CD4-positive, alpha-beta T cell treated with Interleukin-4 for 1 hour (primary cell): ENCODE results near the gene FAM120A.
"Not testable (repeated sequence)": the region's sequence is repeated elsewhere in the genome, so short reads cannot be mapped to it uniquely, and the experiment has no call there.

Experiments used
- DNase-seq, 2 donors: peaks; one replicate each; pipeline ENCODE4 v3.0.0-alpha.2; 2020 to 2022

The FAM120A gene, protein sequence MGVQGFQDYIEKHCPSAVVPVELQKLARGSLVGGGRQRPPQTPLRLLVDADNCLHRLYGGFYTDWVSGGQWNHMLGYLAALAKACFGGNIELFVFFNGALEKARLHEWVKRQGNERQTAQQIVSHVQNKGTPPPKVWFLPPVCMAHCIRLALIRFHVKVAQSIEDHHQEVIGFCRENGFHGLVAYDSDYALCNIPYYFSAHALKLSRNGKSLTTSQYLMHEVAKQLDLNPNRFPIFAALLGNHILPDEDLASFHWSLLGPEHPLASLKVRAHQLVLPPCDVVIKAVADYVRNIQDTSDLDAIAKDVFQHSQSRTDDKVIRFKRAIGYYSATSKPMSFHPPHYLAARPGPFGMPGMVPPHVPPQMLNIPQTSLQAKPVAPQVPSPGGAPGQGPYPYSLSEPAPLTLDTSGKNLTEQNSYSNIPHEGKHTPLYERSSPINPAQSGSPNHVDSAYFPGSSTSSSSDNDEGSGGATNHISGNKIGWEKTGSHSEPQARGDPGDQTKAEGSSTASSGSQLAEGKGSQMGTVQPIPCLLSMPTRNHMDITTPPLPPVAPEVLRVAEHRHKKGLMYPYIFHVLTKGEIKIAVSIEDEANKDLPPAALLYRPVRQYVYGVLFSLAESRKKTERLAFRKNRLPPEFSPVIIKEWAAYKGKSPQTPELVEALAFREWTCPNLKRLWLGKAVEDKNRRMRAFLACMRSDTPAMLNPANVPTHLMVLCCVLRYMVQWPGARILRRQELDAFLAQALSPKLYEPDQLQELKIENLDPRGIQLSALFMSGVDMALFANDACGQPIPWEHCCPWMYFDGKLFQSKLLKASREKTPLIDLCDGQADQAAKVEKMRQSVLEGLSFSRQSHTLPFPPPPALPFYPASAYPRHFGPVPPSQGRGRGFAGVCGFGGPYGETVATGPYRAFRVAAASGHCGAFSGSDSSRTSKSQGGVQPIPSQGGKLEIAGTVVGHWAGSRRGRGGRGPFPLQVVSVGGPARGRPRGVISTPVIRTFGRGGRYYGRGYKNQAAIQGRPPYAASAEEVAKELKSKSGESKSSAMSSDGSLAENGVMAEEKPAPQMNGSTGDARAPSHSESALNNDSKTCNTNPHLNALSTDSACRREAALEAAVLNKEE

DNA sequence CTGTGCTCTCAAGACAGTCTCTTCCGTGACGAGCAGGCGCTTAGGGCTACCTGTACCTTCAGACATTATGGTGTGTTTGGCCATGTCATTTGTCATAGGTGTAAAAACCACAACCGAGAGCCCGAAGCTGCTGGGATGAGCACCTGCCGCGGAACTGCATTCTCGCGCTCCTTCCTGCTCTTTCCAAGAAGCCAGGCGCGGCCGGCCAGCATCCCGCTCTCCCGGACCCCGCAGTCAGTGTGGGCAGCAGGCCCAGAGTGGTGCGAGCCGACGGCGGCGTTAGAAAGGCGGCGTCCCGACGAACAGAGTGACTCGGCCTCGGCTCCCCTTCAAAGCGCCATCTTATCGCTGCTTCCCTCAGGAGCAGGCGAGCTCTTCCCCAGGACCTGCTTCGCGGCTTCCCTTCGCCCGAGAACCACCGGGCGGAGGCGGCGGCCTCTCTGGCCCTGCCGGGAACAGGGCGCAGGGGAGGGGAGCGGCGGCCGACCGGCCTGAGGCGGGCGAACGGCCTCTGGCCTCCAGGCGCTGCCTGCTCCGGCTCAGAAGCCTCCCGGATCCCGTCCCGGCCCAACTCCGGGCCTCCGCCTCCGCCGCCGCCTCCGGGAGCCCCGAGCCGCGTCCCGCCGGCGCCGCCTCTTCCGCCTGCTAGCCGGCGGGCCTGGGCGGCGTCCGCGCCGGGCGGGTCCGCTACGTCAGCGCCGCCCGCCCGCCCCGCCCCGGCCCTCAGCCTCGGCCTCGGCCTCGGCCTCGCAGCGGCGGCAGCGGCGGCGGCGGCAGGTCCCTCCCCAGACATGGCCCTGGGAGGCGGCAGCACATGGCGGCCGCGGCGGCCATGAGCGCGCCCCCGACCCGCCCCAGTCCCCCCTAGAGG lies at the start of gene FAM120A:
TSS of gene FAM120A (plus strand) at position 741 of the 871 bp plus-strand sequence. CDS start 231 bp downstream, outside the sequence.
- DNase-seq: peak; percentile 79 to 80

DNA sequence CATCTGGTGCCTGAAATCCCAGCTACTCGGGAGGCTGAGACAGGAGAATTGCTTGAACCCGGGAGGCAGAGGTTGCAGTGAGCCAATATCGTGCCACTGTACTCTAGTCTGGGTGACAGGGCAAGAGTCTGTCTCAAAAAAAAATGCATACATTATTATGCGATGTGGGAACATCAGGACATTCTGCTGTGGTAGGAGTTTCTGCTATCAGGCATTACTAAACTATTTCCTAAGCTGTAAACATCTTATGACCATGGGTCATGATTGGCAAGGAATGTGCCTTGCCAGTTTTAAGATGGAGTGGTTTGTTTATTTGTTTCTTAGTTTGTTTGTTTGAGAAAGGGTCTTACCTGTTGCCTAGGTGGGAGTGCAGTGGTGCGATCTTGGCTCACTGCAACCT lies 45.1 kb upstream of the FAM120A start:
- DNase-seq: no peak

- DNase-seq: no peak
These were observed 38.0 kb upstream of the FAM120A start for GRCh38 chr9:93413530-93413929.

DNA sequence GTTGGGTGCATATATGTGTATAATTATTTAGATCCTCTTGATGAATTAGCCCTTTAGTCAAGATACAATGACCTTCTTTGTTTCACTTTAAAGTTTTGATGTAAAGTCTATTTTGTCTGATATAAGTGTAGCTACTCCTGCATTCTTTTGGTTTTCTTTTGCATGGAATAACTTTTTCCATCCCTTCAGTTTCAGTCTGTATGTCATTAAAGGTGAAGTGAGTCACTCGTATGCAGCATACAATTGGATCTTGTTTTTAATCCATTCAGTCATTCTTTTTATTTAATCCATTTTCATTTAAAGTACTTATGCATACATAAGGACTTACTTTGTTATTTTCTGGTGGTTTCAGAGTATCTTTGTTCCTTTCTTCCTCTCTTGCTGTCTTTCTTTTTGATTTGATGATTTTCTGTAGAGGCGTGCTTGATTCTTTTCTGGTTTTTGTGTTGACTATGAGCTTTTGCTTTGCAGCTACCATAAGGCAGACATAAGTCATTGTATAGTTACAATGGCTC lies 36.3 kb upstream of the FAM120A start:
- DNase-seq: no peak

GRCh38 chr9:93416530-93417235 lies 34.8 kb upstream of the FAM120A start:
- DNase-seq: no peak

DNA sequence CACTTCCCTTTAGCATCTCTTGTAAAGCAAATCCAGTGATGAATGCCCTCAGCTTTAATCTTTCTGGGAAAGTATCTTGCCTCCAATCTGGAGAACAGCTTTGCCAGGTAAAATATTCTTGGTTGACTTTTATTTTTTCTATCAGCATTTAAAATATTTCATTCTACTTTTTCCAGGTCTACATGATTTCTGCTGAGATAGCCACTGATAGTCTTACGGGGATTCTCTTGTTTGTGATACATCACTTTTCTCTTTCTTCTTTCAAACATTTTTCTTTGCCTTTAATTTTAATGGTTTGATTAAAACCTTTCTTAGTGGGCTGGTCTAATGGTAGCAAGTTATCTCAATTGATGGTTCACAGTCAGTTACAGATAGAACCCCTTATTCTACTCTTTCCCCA lies 33.9 kb upstream of the FAM120A start:
- DNase-seq: no peak

- DNase-seq: no peak
These were observed 32.5 kb upstream of the FAM120A start for GRCh38 chr9:93419023-93419422.

GRCh38 chr9:93422977-93423616 lies 28.4 kb upstream of the FAM120A start:
- DNase-seq: no peak

GRCh38 chr9:93427655-93428379 lies 23.7 kb upstream of the FAM120A start:
- no peak for DNase-seq

- DNase-seq: no peak
These were observed 19.9 kb upstream of the FAM120A start for GRCh38 chr9:93431539-93432105.

- no peak for DNase-seq
These were observed 18.5 kb upstream of the FAM120A start for GRCh38 chr9:93432964-93433363.

GRCh38 chr9:93434056-93434455 lies 17.4 kb upstream of the FAM120A start:
- DNase-seq: no peak

- no peak for DNase-seq
These were observed 16.1 kb upstream of the FAM120A start for GRCh38 chr9:93435386-93435785.

GRCh38 chr9:93436218-93436617 lies 15.3 kb upstream of the FAM120A start:
- DNase-seq: no peak

GRCh38 chr9:93436655-93437407 lies 14.7 kb upstream of the FAM120A start:
- DNase-seq: no peak

DNA sequence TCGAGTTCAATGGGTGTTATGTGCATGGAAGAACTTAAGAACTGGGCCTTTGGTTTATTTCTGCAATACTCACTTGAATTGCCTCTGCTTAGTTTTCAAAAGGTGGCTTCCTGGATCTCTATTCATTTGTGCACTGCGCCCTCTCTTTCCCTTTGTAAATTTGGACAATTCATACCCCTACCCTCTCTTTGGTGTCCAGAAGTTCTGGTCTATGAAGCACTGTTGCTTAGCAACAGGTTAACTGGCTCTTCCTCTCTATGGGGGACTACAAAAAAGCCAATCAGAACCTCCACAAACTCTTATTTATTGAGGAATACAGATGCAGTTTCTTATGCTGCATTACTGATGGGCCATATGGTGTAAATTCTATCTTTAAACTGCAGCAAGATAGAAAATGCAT lies 13.5 kb upstream of the FAM120A start:
- DNase-seq: no peak

DNA sequence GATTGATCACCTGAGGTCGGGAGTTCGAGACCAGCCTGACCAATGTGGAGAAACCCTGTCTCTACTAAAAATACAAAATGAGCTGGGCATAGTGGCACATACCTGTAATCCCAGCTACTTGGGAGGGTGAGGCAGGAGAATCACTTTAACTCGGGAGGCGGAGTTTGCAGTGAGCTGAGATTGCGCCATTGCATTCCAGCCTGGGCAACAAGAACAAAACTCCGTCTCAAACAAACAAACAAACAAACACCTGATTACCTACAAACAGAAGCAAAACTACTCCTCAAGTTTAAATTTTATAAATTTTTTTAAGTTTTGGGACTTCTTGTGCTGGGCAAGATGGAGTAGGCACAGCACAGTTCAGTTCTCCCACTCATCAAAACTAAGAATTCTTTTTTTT lies 12.2 kb upstream of the FAM120A start:
- not testable (repeated sequence) for DNase-seq

DNA sequence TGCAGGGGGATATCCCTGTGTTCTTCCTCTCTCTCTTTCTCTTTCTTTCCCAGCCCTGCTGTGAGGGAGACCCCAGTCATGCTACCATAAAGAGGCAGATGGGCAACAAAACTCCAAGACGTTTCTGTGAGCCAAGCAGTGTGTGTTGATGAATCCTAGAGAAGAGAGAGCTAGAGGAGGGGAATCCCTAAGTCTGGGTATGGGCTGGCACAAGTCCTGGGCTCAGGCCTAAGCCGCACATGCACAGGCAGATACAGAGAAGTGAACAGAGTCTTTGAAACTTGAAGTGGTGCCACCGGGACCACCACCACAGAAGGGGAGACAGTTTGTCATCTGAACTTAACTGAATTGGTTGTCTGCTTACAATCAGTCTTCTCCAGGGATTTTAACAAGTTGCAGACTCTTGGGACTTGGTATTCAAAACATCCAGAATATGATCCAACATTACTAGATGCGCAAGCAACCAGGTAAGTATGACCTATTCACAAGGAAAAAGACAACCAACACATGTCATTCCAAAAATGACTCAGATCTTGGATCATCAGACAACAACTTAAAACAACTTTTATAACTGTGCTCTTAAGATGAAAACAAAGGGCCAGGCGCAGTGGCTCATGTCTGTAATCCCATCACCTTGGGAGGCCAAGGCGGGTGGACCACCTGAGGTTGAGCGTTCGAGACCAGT lies 10.4 kb upstream of the FAM120A start:
- no peak for DNase-seq
